Neural cell (in vitro differentiated cells): ENCODE results near the gene TMEM132C. TPM values are rescaled to one million over a fixed set of nuclear protein-coding genes. Genes with fewer than 3 reads are reported as not detected.

Experiments
- H2AFZ ChIP-seq: fragments of 200-600, 300-800 bp; sonication (generic), shearing (Covaris generic); 2 replicates; pipeline ENCODE4 v1.6.0; 2014; ENCODE audit warnings: low read depth, mild to moderate bottlenecking, antibody characterized with exemption, low read length, moderate library complexity
- H3F3A ChIP-seq: fragments of 200-600 bp; shearing (Covaris generic); 2 replicates; pipeline ENCODE4 v1.6.1; 2016; ENCODE audit warnings: mild to moderate bottlenecking, moderate library complexity, mixed read lengths, antibody characterized with exemption, low read length; ENCODE audit not compliant: insufficient read depth, poor library complexity, severe bottlenecking
- H3K27ac ChIP-seq: fragments of 200-600, 300-800 bp; sonication (generic), shearing (Covaris generic); 2 replicates; pipeline ENCODE4 v1.5.1; 2014; ENCODE audit warnings: mild to moderate bottlenecking, low read length, moderate library complexity
- H3K27me3 ChIP-seq: fragments of 300-800, 200-600 bp; sonication (generic), shearing (Covaris generic); 2 replicates; pipeline ENCODE4 v1.6.0; 2014; ENCODE audit warnings: mild to moderate bottlenecking, low read depth, low read length, moderate library complexity; ENCODE audit not compliant: insufficient read depth
- H3K36me3 ChIP-seq: fragments of 300-800, 200-600 bp; sonication (generic), shearing (Covaris generic); 2 replicates; pipeline ENCODE4 v1.5.1; 2014; ENCODE audit warnings: mild to moderate bottlenecking, antibody characterized with exemption, low read length, moderate library complexity; ENCODE audit not compliant: insufficient read depth
- H3K4me2 ChIP-seq: fragments of 300-800, 200-600 bp; sonication (generic), shearing (Covaris generic); 2 replicates; pipeline ENCODE4 v1.6.0; 2014; ENCODE audit warnings: mild to moderate bottlenecking, low read length
- H3K4me3 ChIP-seq: fragments of 300-800, 200-600 bp; sonication (generic), shearing (Covaris generic); 2 replicates; pipeline ENCODE4 v1.5.1; 2014; ENCODE audit warnings: mild to moderate bottlenecking, low read length, moderate library complexity
- H3K79me2 ChIP-seq: fragments of 200-600 bp; shearing (Covaris generic); replicated peaks from 2 replicates; pipeline ENCODE4 v1.6.0; 2014; ENCODE audit warnings: mild to moderate bottlenecking, low read length, moderate library complexity; ENCODE audit not compliant: insufficient read depth
- H3K9ac ChIP-seq: fragments of 300-800, 200-600 bp; sonication (generic), shearing (Covaris generic); 2 replicates; pipeline ENCODE4 v1.6.1; 2016; ENCODE audit warnings: mild to moderate bottlenecking, low read length, mixed read lengths
- H3K9me2 ChIP-seq: fragments of 200-600 bp; shearing (Covaris generic); 2 replicates; pipeline ENCODE4 v1.6.1; 2016; ENCODE audit warnings: mild to moderate bottlenecking, low read length, mixed read lengths; ENCODE audit not compliant: insufficient read depth
- H3K9me3 ChIP-seq: fragments of 200-600, 300-800 bp; sonication (generic), shearing (Covaris generic); 2 replicates; pipeline ENCODE4 v1.6.1; 2016; ENCODE audit warnings: mild to moderate bottlenecking, mixed run types, low read length, moderate library complexity, mixed read lengths
- H4K20me1 ChIP-seq: fragments of 200-600 bp; shearing (Covaris generic); 2 replicates; pipeline ENCODE4 v1.6.1; 2016; ENCODE audit warnings: mild to moderate bottlenecking, mixed run types; ENCODE audit not compliant: insufficient read depth
- EP300 ChIP-seq: fragments of 450-650 bp; conservative IDR thresholded peaks from 2 replicates; pipeline ENCODE4 v1.6.1; 2014; ENCODE audit warnings: antibody characterized with exemption, mild to moderate bottlenecking, moderate library complexity; ENCODE audit not compliant: poor library complexity, severe bottlenecking
- EZH2 ChIP-seq: fragments of 200-600, 300-800 bp; shearing (Covaris generic), sonication (generic); IDR thresholded peaks from 2 replicates; pipeline ENCODE4 v1.6.1; 2014; ENCODE audit warnings: antibody characterized with exemption, low read length, borderline replicate concordance, mild to moderate bottlenecking; ENCODE audit not compliant: insufficient read depth, poor library complexity, severe bottlenecking
- MXI1 ChIP-seq: fragments of 450-650 bp; conservative IDR thresholded peaks from 2 replicates; pipeline ENCODE4 v1.6.1; 2014; ENCODE audit warnings: antibody characterized with exemption, mild to moderate bottlenecking; ENCODE audit not compliant: poor library complexity, severe bottlenecking
- POLR2AphosphoS5 ChIP-seq: IDR thresholded peaks from 2 replicates; pipeline ENCODE4 v1.6.1; 2012
- SMC3 ChIP-seq: fragments of 450-650 bp; conservative IDR thresholded peaks from 2 replicates; pipeline ENCODE4 v1.6.1; 2014; ENCODE audit warnings: antibody characterized with exemption, mild to moderate bottlenecking, moderate library complexity; ENCODE audit not compliant: poor library complexity
- TAF1 ChIP-seq: IDR thresholded peaks from 2 replicates; pipeline ENCODE4 v1.6.1; 2012; ENCODE audit warnings: low read depth
- polyA plus RNA-seq: library from polyadenylated mRNA; depleted of rRNA; stranded (reverse); fragments of >200 nt; gene quantifications from 2 replicates; pipeline ENCODE4 v1.2.3, GENCODE V29; 2014
- TF ChIP-seq, protein P1 (sequence below): IDR thresholded peaks from 2 replicates; pipeline ENCODE4 v1.6.1; 2012; ENCODE audit warnings: borderline replicate concordance
- TF ChIP-seq, protein P2 (sequence below): fragments of 450-650 bp; IDR thresholded peaks from 2 replicates; pipeline ENCODE4 v1.5.1; 2014; ENCODE audit warnings: antibody characterized with exemption, mild to moderate bottlenecking, moderate library complexity; ENCODE audit not compliant: poor library complexity, severe bottlenecking

The TMEM132C gene
- polyA plus RNA-seq, 1 donor from 2014 or later = 0.06 TPM

- no peaks in the 10 kb centered on the region for H3K9me2 ChIP-seq
- H3K79me2 ChIP-seq = no peaks in the 10 kb centered on the region
- no peaks in the 10 kb centered on the region for H3K27me3 ChIP-seq
- H4K20me1 ChIP-seq = no peaks in the 10 kb centered on the region
- H3K36me3 ChIP-seq = no peaks in the 10 kb centered on the region
- TF ChIP-seq SMC3 (no peak), TAF1 (no peak), MXI1 (no peak)
- TF ChIP-seq, protein P1, sequence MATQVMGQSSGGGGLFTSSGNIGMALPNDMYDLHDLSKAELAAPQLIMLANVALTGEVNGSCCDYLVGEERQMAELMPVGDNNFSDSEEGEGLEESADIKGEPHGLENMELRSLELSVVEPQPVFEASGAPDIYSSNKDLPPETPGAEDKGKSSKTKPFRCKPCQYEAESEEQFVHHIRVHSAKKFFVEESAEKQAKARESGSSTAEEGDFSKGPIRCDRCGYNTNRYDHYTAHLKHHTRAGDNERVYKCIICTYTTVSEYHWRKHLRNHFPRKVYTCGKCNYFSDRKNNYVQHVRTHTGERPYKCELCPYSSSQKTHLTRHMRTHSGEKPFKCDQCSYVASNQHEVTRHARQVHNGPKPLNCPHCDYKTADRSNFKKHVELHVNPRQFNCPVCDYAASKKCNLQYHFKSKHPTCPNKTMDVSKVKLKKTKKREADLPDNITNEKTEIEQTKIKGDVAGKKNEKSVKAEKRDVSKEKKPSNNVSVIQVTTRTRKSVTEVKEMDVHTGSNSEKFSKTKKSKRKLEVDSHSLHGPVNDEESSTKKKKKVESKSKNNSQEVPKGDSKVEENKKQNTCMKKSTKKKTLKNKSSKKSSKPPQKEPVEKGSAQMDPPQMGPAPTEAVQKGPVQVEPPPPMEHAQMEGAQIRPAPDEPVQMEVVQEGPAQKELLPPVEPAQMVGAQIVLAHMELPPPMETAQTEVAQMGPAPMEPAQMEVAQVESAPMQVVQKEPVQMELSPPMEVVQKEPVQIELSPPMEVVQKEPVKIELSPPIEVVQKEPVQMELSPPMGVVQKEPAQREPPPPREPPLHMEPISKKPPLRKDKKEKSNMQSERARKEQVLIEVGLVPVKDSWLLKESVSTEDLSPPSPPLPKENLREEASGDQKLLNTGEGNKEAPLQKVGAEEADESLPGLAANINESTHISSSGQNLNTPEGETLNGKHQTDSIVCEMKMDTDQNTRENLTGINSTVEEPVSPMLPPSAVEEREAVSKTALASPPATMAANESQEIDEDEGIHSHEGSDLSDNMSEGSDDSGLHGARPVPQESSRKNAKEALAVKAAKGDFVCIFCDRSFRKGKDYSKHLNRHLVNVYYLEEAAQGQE = no peak
- TF ChIP-seq, protein P2, sequence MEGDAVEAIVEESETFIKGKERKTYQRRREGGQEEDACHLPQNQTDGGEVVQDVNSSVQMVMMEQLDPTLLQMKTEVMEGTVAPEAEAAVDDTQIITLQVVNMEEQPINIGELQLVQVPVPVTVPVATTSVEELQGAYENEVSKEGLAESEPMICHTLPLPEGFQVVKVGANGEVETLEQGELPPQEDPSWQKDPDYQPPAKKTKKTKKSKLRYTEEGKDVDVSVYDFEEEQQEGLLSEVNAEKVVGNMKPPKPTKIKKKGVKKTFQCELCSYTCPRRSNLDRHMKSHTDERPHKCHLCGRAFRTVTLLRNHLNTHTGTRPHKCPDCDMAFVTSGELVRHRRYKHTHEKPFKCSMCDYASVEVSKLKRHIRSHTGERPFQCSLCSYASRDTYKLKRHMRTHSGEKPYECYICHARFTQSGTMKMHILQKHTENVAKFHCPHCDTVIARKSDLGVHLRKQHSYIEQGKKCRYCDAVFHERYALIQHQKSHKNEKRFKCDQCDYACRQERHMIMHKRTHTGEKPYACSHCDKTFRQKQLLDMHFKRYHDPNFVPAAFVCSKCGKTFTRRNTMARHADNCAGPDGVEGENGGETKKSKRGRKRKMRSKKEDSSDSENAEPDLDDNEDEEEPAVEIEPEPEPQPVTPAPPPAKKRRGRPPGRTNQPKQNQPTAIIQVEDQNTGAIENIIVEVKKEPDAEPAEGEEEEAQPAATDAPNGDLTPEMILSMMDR = no peak
- no peak overlapping the region for H3K9ac ChIP-seq
- H3F3A ChIP-seq = no peaks in the 10 kb centered on the region
- H3K27ac ChIP-seq = no peak overlapping the region
- H3K4me3 ChIP-seq = no peak overlapping the region
- no peak overlapping the region for H2AFZ ChIP-seq
- H3K9me3 ChIP-seq = no peaks in the 10 kb centered on the region
- H3K4me2 ChIP-seq = no peak overlapping the region
Measured at GRCh38 chr12:128612150-128612850, 345.3 kb downstream of the TMEM132C start.

DNA sequence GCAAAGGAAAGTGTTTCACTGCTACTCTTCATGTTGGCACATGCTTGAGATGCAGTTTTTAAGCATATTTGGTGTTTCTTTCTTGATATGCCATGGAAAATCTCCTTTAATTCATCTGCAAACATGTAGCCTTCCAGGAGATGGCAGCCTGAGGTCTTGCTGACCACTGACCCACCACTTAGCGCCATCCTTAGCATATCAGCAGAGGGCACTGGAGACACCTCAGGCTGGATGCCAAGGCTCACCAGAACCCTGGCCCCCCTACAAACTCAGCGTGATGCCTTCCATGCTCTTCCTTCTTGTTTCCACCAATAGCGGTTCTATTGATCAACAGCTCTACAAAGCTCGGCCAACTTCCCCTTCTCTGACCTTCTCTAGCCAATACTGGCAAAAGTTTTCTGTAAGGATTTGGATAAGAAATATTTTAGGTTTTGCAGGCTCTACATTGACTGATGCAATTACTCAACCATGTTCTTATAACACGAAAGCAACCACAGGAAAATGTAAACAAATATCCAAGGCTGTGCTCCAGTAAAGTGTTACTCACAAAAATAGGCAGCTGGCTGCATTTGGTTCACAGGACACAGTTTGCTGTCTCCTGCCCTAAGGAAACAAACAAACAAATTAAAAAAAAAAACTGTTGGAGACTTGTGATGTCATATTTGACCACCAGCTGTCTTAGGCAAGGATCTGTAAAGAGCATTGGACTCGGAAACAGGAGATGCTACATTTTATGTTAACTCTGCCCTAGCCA, 347.0 kb downstream of the TMEM132C start:
- no peaks in the 10 kb centered on the region for H3F3A ChIP-seq
- H3K4me2 ChIP-seq = no peak overlapping the region
- H3K79me2 ChIP-seq = no peaks in the 10 kb centered on the region
- H3K27ac ChIP-seq = no peak overlapping the region
- H3K9me3 ChIP-seq = no peaks in the 10 kb centered on the region
- H3K9me2 ChIP-seq = no peaks in the 10 kb centered on the region
- H3K4me3 ChIP-seq = no peak overlapping the region
- H3K9ac ChIP-seq = no peak overlapping the region
- H3K27me3 ChIP-seq = no peaks in the 10 kb centered on the region
- H4K20me1 ChIP-seq = no peaks in the 10 kb centered on the region
- no peak overlapping the region for H2AFZ ChIP-seq
- no peaks in the 10 kb centered on the region for H3K36me3 ChIP-seq
- TF ChIP-seq EZH2 = no peak

DNA sequence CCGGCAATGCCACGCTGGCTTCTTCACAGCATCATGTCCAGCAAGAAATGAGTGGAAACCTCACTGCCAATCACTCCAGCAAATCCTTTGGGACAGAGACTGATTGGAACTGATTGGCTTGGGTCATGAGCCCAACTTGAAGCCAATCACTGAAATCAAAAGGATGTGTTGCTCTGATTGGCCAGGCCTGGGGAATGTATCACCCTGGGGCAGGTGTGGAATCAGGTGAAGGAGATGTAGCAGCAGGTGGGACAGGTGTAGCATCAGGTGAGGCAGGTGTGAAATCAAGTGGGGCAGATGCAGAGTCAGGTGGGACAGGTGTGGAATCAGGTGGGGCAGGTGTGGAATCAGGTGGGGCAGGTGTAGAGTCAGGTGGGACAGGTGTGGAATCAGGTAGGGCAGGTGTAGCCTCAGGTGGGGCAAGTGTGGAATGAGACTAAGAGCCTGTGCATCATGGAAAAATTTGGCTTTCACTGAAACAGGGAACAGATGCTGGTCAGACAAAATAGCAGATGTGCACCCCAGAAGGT, 350.4 kb downstream of the TMEM132C start:
- no peaks in the 10 kb centered on the region for H3K36me3 ChIP-seq
- no peak overlapping the region for H2AFZ ChIP-seq
- no peaks in the 10 kb centered on the region for H3K79me2 ChIP-seq
- H4K20me1 ChIP-seq = no peaks in the 10 kb centered on the region
- no peak overlapping the region for H3K4me3 ChIP-seq
- no peaks in the 10 kb centered on the region for H3K9me3 ChIP-seq
- H3F3A ChIP-seq = no peaks in the 10 kb centered on the region
- no peak overlapping the region for H3K9ac ChIP-seq
- no peaks in the 10 kb centered on the region for H3K9me2 ChIP-seq
- H3K27ac ChIP-seq = no peak overlapping the region
- H3K27me3 ChIP-seq = no peaks in the 10 kb centered on the region
- H3K4me2 ChIP-seq = no peak overlapping the region
- TF ChIP-seq, protein P1 = no peak
- TF ChIP-seq TAF1 (no peak), EP300 (no peak), POLR2AphosphoS5 (no peak), SMC3 (no peak), EZH2 (no peak), MXI1 (no peak)
- TF ChIP-seq, protein P2 = no peak
